ENCODE data around the gene TNRC6B.

GRCh38 chr22:40226620-40227019, 48.9 kb downstream of the TNRC6B start:
- no peak for TF ChIP-seq EZH2 (IDR thresholded peaks at IDR 0.05; ENCODE audit: borderline replicate concordance, low read length)
- no peak for TF ChIP-seq CTCF (IDR thresholded peaks at IDR 0.05; ENCODE audit: low read length)

Measured in OCI-LY1 (cell line).